T-cell (primary cell): ENCODE results near the gene ARL4D. TPM values are rescaled to one million over a fixed set of nuclear protein-coding genes. Genes with fewer than 3 reads are reported as not detected.

Source experiments
- ATAC-seq, 4 experiments: fragments of 200-7000 bp in 3 of 4; fragments of 150-1000 bp in 1 of 4; cut with Tn5 transposase; replicated peaks in 1 of 4; 1 replicate in 3 of 4; 2 replicates in 1 of 4; pipeline ENCODE4 v1.10.0; 2021; ENCODE audit warnings: moderate library complexity in 3 of 4, mild to moderate bottlenecking in 2 of 4, moderate number of reproducible peaks in 1 of 4
- CTCF ChIA-PET, 2 donors: fragments of 300-600 bp; sonication (Branson Sonifier 250); formaldehyde crosslinking; loops; one replicate each; lab custom pipeline; 2022; ENCODE audit warnings: antibody characterized with exemption in 2 of 2; lab: Charles Lee
- POLR2A ChIA-PET, 2 donors: fragments of 300-600 bp; sonication (Branson Sonifier 250); formaldehyde crosslinking; loops; one replicate each; lab custom pipeline; 2022; ENCODE audit warnings: antibody characterized with exemption in 2 of 2; lab: Charles Lee
- DNase-seq, 35 experiments: peaks; one replicate each; pipeline versions ENCODE4 v3.0.0 to v3.0.0-alpha.2; 2013 to 2023
- H3K27ac ChIP-seq: one replicate; pipeline ENCODE4 v1.5.1; 2013; ENCODE audit warnings: low read length
- H3K27me3 ChIP-seq, 2 experiments: replicated peaks in 1 of 2; 1 replicate in 1 of 2; 2 replicates in 1 of 2; pipeline versions ENCODE4 v1.6.1 to v1.7.0; 2013; ENCODE audit warnings: low read length in 1 of 2, mixed read lengths in 1 of 2; ENCODE audit not compliant: control insufficient read depth in 2 of 2, insufficient read depth in 2 of 2; ENCODE audit errors: extremely low read depth in 1 of 2
- H3K36me3 ChIP-seq, 2 donors: 1 replicate in 1 of 2; 2 replicates in 1 of 2; pipeline versions ENCODE4 v1.6.1 to v1.7.0; 2013; ENCODE audit warnings: low read length in 1 of 2; ENCODE audit not compliant: control insufficient read depth in 2 of 2, insufficient read depth in 1 of 2; ENCODE audit errors: extremely low read depth in 1 of 2
- H3K4me1 ChIP-seq, 2 experiments: 1 replicate in 1 of 2; 2 replicates in 1 of 2; pipeline versions ENCODE4 v1.6.1 to v1.7.0; 2013; ENCODE audit warnings: low read length in 2 of 2, mixed read lengths in 1 of 2; ENCODE audit not compliant: insufficient read depth in 2 of 2, control insufficient read depth in 1 of 2; ENCODE audit errors: extremely low read depth in 1 of 2
- H3K4me3 ChIP-seq, 2 donors: 1 replicate in 1 of 2; 2 replicates in 1 of 2; pipeline versions ENCODE4 v1.5.1 to v1.7.0; 2013; ENCODE audit warnings: mild to moderate bottlenecking in 2 of 2, low read length in 1 of 2, moderate library complexity in 1 of 2; ENCODE audit not compliant: control insufficient read depth in 1 of 2; ENCODE audit errors: extremely low read depth in 1 of 2
- H3K9me3 ChIP-seq: 2 replicates; pipeline ENCODE4 v1.7.0; 2013
- H3K27ac Mint-ChIP-seq, 2 donors: one replicate each; pipeline ENCODE4 v1.8.0; 2020 to 2021; ENCODE audit warnings: mild to moderate bottlenecking in 2 of 2, mixed read lengths in 2 of 2
- H3K27me3 Mint-ChIP-seq, 2 donors: one replicate each; pipeline ENCODE4 v1.8.0; 2021 to 2022; ENCODE audit warnings: mixed read lengths in 2 of 2
- H3K36me3 Mint-ChIP-seq: one replicate; pipeline ENCODE4 v1.8.0; 2021; ENCODE audit warnings: mixed read lengths
- H3K4me1 Mint-ChIP-seq, 3 donors: one replicate each; pipeline ENCODE4 v1.8.0; 2020 to 2022; ENCODE audit warnings: mixed read lengths in 3 of 3, mild to moderate bottlenecking in 1 of 3
- H3K4me3 Mint-ChIP-seq, 3 donors: one replicate each; pipeline ENCODE4 v1.8.0; 2020 to 2022; ENCODE audit warnings: mild to moderate bottlenecking in 3 of 3, mixed read lengths in 3 of 3, moderate library complexity in 3 of 3
- H3K9me3 Mint-ChIP-seq, 3 donors: one replicate each; pipeline ENCODE4 v1.8.0; 2020 to 2022; ENCODE audit warnings: mixed read lengths in 3 of 3
- WGBS: methylation state at CpG from one replicate; pipeline ENCODE4 v1.1.5; 2013; ENCODE audit warnings: missing lambda C conversion rate; ENCODE audit not compliant: insufficient coverage; 5-methylcytosine and 5-hydroxymethylcytosine counted together
- total RNA-seq, 35 experiments: library from RNA in 6 of 35; stranded (reverse) in 6 of 35; fragments of 120-200 nt in 1 of 35; gene quantifications; one replicate each; pipeline versions ENCODE4 v1.2.1 to v1.2.4 and lab custom pipeline; 2013 to 2026

The ARL4D gene
- total RNA-seq, 5 donors from 2014 or later (not counting 1 experiment from before 2014, with no cell fraction given): 1.3 to 2.9 (median 2.4) TPM

- CTCF ChIA-PET: no interaction called here
- H3K9me3 Mint-ChIP-seq: peaks cover 1 to 6% (median 2%) of the 10 kb centered on the region in 3 donors
- H3K27me3 ChIP-seq: no peaks in the 10 kb centered on the region
- H3K4me1 ChIP-seq: peaks cover 6 to 25% of the 10 kb centered on the region in 2 experiments
- no peak overlapping the region for H3K27ac Mint-ChIP-seq
- H3K27me3 Mint-ChIP-seq: no peaks in the 10 kb centered on the region
- ATAC-seq (no peak), DNase-seq (no peak)
- no peak overlapping the region for H3K4me3 Mint-ChIP-seq
- H3K36me3 Mint-ChIP-seq: peaks cover 2% of the 10 kb centered on the region
- H3K4me1 Mint-ChIP-seq: peaks cover 19 to 33% (median 28%) of the 10 kb centered on the region in 3 donors
- H3K4me3 ChIP-seq: no peak overlapping the region
- H3K36me3 ChIP-seq: no peaks in the 10 kb centered on the region
- H3K9me3 ChIP-seq: no peaks in the 10 kb centered on the region
- POLR2A ChIA-PET: interaction anchor here (1.6 to 3.7 kb wide), 2 partner anchors 17 to 18 kb away, joined by 3 to 80 read pairs; no protein-coding TSS in a partner anchor
- H3K27ac ChIP-seq: no peak overlapping the region
- WGBS: 81% methylated on average over 3 of the region's 5 CpGs
These were observed 13.6 kb upstream of the ARL4D start for GRCh38 chr17:43385046-43385831.

GRCh38 chr17:43388359-43389045, 10.3 kb upstream of the ARL4D start:
- Mint-ChIP-seq H3K36me3 (no peaks in the 10 kb centered on the region), H3K27ac (peak overlapping the region; percentile 96 to 97), H3K9me3 (no peaks in the 10 kb centered on the region), H3K27me3 (no peaks in the 10 kb centered on the region), H3K4me3 (peak overlapping the region; percentile 90 to 94 (median 93)), H3K4me1 (peaks cover 20 to 35% (median 28%) of the 10 kb centered on the region in 3 donors)
- POLR2A ChIA-PET: interaction anchor here (0.6 to 3.7 kb wide), 12 partner anchors 10 to 1138 kb away, joined by 4 to 80 read pairs (median 6); partner anchors contain the start of genes DHX8 (in 2 of the 2), ARL4D (in 1 of the 2) and RPL27 (in 1 of the 2)
- H3K27ac ChIP-seq: peak overlapping the region; percentile 99
- ATAC-seq: peak; percentile 73 to 80 (median 78)
- H3K36me3 ChIP-seq: no peaks in the 10 kb centered on the region
- H3K4me1 ChIP-seq: peaks cover 6 to 26% of the 10 kb centered on the region in 2 experiments
- WGBS: under 1% methylated on average over 37 of the region's 38 CpGs
- peak overlapping the region; percentile 89 to 92 for H3K4me3 ChIP-seq
- peak; percentile 85 to 94 (median 89) for DNase-seq
- H3K27me3 ChIP-seq: no peaks in the 10 kb centered on the region
- H3K9me3 ChIP-seq: no peaks in the 10 kb centered on the region
- CTCF ChIA-PET: interaction anchor here in 1 of 2 donors (0.5 to 1.6 kb wide), 4 partner anchors 9 to 96 kb away, joined by 3 to 30 read pairs (median 11); partner anchors contain the start of gene DHX8

GRCh38 chr17:43389046-43389947, 9.5 kb upstream of the ARL4D start:
- H3K9me3 Mint-ChIP-seq: no peaks in the 10 kb centered on the region
- peaks cover 24 to 41% (median 33%) of the 10 kb centered on the region in 3 donors for H3K4me1 Mint-ChIP-seq
- no peaks in the 10 kb centered on the region for H3K36me3 Mint-ChIP-seq
- ChIA-PET POLR2A (interaction anchor here (1.0 to 3.7 kb wide), 9 partner anchors 9 to 391 kb away, joined by 4 to 80 read pairs (median 6); partner anchors contain the start of genes ARL4D (in 1 of the 2), DHX8 (in 1 of the 2) and RPL27 (in 1 of the 2)), CTCF (interaction anchor here in 1 of 2 donors (1.6 kb wide), 1 partner anchor 95 kb away, joined by 30 read pairs; the partner anchor contains the start of gene DHX8)
- Histone ChIP-seq H3K9me3 (no peaks in the 10 kb centered on the region), H3K36me3 (no peaks in the 10 kb centered on the region), H3K27ac (peak overlapping the region; percentile 99), H3K4me1 (peaks cover 9 to 34% of the 10 kb centered on the region in 2 experiments), H3K4me3 (peak overlapping the region; percentile 89 to 92), H3K27me3 (no peaks in the 10 kb centered on the region)
- H3K27ac Mint-ChIP-seq: peak overlapping the region; percentile 96 to 97
- peak overlapping the region; percentile 90 to 94 (median 93) for H3K4me3 Mint-ChIP-seq
- DNase-seq (peak; percentile 67 to 92 (median 88)), ATAC-seq (peak; percentile 81 to 86 (median 84))
- WGBS: 1% methylated on average over 18 of the region's 33 CpGs
- H3K27me3 Mint-ChIP-seq: no peaks in the 10 kb centered on the region

- ChIA-PET CTCF (interaction anchor here in 1 of 2 donors (0.5 to 1.5 kb wide), 3 partner anchors 13 to 92 kb away, joined by 4 to 8 read pairs (median 7); partner anchors contain the start of gene DHX8), POLR2A (interaction anchor here in 1 of 2 donors (0.6 kb wide), 1 partner anchor 358 kb away, joined by 7 read pairs; no protein-coding TSS in a partner anchor)
- Histone ChIP-seq H3K4me3 (no peak overlapping the region), H3K9me3 (no peaks in the 10 kb centered on the region), H3K36me3 (no peaks in the 10 kb centered on the region), H3K27ac (no peak overlapping the region), H3K4me1 (peaks cover 8 to 39% of the 10 kb centered on the region in 2 experiments), H3K27me3 (no peaks in the 10 kb centered on the region)
- no peaks in the 10 kb centered on the region for H3K36me3 Mint-ChIP-seq
- peaks cover 21 to 41% (median 23%) of the 10 kb centered on the region in 3 donors for H3K4me1 Mint-ChIP-seq
- DNase-seq (no peak), ATAC-seq (no peak)
- no peak overlapping the region for H3K4me3 Mint-ChIP-seq
- H3K27me3 Mint-ChIP-seq: no peaks in the 10 kb centered on the region
- no peak overlapping the region for H3K27ac Mint-ChIP-seq
- no peaks in the 10 kb centered on the region for H3K9me3 Mint-ChIP-seq
- 77% methylated on average over 4 of the region's 6 CpGs for WGBS
These were observed 6.4 kb upstream of the ARL4D start for GRCh38 chr17:43392397-43392796.

DNA sequence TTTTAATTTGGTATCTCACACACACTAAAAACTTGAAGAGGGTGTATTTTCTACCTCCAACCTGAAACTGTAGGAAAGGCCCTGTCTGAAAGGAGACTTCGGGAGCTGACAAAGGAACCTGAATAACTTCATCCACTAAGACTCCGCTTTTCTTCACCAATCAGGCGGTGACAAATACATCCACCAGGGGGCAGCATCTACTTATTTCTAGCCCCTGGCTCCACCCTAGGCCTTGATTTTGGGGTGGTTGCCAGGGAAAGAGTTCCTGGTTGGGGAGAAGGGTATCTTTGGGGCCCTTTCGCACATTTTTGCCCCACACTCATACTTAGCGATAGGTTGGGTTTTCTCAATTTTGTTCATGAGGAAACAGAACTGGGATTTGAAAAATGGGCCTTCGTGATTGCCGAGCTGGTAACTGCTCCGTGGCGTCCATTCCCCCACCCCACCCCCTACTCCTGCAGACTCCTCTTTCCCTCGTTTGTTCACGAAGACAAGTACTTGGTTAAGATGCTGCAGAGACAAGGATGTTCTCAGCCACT, 4.8 kb upstream of the ARL4D start:
- Mint-ChIP-seq H3K4me3 (no peak overlapping the region), H3K4me1 (peaks cover 25 to 46% (median 30%) of the 10 kb centered on the region in 3 donors), H3K27me3 (no peaks in the 10 kb centered on the region), H3K27ac (peak overlapping the region; percentile 34 to 46), H3K9me3 (no peaks in the 10 kb centered on the region), H3K36me3 (no peaks in the 10 kb centered on the region)
- Histone ChIP-seq H3K4me1 (peaks cover 11 to 35% of the 10 kb centered on the region in 2 experiments), H3K36me3 (no peaks in the 10 kb centered on the region), H3K9me3 (no peaks in the 10 kb centered on the region), H3K4me3 (no peak overlapping the region), H3K27ac (no peak overlapping the region), H3K27me3 (no peaks in the 10 kb centered on the region)
- CTCF ChIA-PET: interaction anchor here (0.5 to 4.5 kb wide), 6 partner anchors 9 to 89 kb away, joined by 4 to 48 read pairs (median 6); partner anchors contain the start of gene DHX8 (in 1 of the 2)
- ATAC-seq: peak; percentile 31 to 51 (median 38)
- 0% methylated on average over 1 of the region's 11 CpGs for WGBS
- DNase-seq: peak; percentile 66 to 93 (median 84)
- POLR2A ChIA-PET: interaction anchor here in 1 of 2 donors (2.6 kb wide), 1 partner anchor 26 kb away, joined by 9 read pairs; no protein-coding TSS in a partner anchor
